ENCODE data around the gene MLLT11.

DNA sequence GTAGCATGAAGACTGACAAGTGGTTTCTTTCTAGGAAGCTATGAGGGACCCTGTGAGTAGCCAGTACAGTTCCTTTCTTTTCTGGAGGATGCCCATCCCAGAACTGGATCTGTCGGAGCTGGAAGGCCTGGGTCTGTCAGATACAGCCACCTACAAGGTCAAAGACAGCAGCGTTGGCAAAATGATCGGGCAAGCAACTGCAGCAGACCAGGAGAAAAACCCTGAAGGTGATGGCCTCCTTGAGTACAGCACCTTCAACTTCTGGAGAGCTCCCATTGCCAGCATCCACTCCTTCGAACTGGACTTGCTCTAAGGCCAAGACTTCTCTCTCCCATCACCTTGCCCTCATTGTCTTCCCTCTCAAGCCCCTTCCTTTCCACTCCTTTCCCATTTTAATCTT, 7.0 kb downstream of the MLLT11 start:
- no peak for TF ChIP-seq EP300 (IDR thresholded peaks at IDR 0.05; ENCODE audit: low read depth)
- TF ChIP-seq, protein P1, sequence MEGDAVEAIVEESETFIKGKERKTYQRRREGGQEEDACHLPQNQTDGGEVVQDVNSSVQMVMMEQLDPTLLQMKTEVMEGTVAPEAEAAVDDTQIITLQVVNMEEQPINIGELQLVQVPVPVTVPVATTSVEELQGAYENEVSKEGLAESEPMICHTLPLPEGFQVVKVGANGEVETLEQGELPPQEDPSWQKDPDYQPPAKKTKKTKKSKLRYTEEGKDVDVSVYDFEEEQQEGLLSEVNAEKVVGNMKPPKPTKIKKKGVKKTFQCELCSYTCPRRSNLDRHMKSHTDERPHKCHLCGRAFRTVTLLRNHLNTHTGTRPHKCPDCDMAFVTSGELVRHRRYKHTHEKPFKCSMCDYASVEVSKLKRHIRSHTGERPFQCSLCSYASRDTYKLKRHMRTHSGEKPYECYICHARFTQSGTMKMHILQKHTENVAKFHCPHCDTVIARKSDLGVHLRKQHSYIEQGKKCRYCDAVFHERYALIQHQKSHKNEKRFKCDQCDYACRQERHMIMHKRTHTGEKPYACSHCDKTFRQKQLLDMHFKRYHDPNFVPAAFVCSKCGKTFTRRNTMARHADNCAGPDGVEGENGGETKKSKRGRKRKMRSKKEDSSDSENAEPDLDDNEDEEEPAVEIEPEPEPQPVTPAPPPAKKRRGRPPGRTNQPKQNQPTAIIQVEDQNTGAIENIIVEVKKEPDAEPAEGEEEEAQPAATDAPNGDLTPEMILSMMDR (IDR thresholded peaks at IDR 0.05), result no peak
